SW480 (cell line): ENCODE measurements around the gene SEMA3C.
"Not testable (repeated sequence)": the region's sequence is repeated elsewhere in the genome, so short reads cannot be mapped to it uniquely, and the experiment has no call there.

Source experiments
- DNase-seq: peaks from one replicate; pipeline ENCODE4 v3.0.0-alpha.2; 2016; ENCODE audit warnings: low spot score

Gene SEMA3C

DNA sequence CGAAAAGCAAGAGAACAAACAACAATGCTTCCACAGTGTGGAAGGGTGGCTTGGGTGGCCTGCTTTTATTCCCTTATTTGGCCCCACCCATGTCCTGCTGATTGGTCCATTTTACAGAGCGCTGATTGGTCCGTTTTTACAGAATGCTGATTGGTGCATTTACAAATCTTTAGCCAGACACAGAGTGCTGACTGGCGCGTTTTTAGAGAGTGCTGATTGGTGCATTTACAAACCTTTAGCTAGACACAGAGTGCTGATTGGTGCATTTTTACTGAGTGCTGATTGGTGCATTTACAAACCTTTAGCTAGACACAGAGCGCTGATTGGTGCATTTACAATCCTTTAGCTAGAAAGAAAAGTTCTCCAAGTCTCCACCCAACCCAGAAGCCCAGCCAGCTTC, 8.1 kb upstream of the SEMA3C start:
- DNase-seq: not testable (repeated sequence)

DNA sequence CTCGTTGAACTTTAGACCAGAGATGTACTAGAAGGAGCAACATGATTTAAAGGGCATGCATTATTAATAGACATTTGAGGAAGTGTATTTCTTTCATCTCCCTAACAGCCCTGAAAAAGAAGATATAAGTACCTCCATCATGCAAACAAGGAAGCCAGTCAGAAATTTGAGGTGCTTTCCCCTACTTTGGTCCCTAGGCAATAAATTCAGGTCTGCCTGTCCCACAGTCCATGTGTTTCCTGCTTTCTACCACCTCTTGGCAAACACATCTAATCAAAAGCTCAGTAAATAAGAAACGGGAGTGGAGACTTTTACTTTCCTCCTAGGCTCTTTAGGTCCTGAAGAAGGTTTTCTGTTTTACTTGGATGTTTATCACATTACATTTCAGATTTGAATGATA, 5.2 kb upstream of the SEMA3C start:
- no peak for DNase-seq

DNA sequence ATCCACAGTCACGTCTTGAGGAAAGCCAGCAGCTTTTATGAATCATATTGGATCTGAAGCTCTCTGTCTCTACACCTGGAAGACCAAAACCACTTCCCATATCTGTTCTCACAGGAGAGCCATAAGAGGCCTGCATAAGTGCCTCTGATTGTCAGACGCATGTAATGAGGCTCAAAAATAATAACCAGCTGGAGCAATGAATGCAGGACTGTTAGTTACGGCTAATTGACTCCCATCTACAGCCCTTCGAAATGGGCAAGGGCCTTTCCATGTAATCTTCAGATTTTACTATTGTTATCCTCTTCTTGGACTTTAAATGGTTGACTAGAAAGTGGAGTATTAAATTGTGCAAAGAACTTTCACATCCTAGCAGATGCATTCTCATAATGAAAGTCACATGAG, 4.4 kb upstream of the SEMA3C start:
- DNase-seq: no peak

DNA sequence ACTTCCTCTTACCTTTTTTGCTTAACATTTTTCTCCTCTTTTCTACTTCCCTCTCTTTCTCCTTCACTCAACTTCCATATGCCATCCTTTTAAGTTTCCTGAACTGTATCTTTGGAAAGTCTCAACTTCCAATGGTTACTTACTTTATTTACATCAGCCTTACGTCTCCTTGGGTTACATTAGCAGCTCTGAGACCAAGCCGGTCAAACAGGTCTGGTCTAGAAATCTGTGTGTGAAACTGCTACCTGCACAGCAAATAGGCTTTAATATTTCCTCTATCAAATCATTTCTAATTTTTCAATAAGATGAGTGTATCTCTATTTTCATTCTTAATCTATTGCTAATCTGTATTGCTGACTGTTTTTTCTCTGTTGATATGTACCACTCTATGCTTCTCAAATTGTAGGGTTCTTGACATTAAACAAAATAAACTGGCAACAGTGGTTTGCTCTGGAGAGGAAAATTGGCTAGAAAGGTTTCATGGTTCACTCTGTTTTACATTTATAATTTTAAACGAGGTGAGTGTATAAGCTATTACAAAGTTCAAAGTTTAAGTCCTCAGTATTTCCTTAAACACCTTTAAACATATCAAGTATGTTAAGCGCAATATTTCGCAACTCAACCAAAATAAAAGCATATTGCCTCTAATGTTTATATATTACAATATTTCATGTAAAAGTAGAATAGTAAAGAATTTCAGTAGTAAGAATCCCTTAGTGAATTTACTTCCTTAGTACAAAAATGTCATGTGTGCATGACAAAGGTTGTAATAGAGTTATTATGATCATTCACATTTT, 3.6 kb upstream of the SEMA3C start:
- no peak for DNase-seq

DNA sequence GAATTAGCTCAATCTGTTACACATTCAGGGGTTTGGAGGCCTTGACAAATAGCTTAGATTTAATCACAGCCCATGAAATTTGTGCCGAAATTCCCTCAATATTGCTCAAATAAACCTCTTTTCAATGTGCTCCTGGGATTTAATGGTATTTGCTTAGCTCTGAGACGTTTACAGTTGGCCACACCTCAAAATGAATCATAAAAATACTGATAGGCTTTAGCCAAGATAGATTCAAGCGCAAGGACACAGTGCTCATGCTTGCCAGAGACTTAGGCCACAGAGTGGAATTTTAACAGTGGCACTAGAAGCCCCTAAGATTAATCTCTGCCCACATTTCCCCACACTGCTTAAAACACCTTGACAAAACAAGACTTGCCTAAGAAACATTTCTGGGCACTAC, 2.3 kb upstream of the SEMA3C start:
- no peak for DNase-seq

DNA sequence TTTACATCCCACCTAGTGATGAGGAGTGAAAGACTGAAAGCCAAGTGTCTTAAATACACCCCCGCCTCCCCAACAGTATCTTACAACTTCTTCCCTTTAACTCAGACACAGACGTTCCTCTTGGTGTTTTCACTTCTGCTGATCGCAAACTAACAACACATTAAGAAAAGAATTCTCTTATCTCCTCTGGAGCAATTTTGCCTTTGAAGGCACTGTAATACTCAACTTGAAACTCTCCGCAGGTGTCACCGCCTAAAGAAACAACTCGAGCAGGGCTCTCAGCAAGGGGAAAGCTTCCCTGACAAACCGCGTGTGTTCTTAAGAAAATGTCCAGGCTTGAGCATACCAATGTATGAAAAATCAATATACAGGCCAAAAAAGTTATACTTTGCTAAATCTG, 452 bp downstream of the SEMA3C start:
- DNase-seq: no peak

DNA sequence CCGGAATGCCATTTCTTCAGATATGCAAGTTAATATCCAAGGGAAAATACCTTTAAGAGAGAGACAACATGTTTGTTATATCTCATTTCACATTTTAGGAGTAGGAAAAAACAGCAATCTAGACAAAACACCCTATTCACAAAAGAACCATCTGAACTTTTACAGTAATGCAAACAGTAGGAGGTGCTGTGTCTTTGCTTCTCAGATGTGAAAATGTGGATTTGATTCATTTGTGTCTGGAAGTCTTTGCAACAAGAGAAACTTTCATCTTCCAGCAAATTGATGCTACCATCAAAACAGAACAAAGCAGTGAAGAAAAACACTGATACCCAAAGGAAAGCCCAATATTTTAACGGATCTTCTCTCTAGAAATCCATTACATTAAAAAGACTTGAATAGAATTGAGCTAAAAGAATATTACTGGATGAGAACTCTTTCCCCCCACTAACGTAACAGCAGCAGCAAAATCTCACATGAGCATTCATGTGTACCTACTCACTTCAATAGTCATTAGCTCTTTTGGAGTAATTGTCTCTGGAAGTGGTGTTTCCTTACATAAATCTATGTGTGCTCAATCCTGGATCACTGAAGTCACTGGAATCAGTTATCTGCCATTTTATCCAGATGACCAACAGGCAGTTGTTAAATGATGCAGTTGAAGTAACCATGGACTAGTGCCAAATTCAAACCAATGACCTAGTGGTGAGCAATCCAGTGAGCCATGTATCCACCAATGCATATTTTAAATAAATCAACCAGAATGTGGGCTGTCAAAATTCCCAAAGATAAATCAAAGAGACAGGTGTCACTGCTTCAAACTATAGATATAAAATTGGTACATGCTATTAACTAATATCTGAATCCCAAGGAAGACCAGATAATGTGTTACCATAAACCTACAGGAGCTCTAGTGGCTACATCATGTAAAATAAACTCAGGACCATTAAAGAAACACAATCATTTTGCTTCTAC, 1.8 kb downstream of the SEMA3C start:
- DNase-seq: no peak

DNA sequence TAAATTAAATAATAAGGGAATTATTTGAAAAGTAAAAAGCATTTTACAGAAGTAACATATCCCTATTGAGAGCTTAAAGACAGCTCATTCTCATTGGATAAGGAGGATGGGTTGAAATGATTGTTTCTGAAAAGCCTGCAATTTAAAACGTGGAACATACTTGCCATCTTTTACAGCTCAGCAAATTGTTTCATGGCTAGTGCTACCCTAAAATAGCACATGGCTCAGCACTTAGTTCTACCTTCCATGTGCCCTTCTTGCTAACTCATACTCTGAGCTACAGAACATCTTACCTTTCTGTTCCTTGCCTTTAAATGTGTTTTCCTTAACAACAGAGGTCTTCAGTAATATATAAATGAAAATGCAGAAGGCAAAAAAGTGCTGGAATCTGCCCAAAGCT, 8.6 kb downstream of the SEMA3C start:
- no peak for DNase-seq

DNA sequence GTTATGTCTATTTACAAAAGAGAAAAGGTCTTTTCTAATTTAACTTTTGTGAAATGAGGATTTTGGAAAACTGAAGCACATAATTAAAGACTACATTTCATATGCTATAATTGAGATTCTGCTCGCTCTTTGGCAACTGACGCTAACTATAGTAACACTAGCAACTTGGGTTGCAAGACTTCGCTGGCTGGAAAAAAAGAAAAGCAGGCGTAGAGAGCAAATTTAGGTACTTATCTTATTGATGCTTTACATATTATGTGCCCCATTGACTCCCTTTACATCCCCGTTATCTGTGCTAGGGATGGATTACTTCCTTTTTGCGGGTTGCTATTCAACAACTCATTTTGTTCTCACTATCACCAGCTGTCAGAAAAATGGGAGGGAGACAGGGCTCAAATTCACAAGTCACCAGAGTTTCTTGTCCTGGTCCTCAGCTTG, 10.5 kb downstream of the SEMA3C start:
- DNase-seq: no peak

DNA sequence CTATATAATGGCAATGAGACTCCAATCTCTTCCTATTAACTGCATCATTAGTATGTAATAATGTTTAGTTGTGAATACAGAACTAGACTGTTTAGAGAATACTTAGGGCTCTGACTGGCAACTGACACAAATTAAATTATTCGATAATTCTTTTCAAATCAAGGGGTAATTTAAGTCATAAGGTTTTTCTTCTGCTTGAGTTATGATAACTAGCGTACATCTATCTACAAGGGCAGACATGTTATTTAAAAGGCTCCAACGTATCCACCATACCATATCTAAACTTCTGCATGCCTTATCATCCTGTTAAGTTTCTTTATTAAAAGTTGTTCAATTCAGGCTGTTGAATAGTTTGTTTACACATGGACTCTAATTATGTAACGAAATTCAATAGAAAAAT, 11.2 kb downstream of the SEMA3C start:
- no peak for DNase-seq

DNA sequence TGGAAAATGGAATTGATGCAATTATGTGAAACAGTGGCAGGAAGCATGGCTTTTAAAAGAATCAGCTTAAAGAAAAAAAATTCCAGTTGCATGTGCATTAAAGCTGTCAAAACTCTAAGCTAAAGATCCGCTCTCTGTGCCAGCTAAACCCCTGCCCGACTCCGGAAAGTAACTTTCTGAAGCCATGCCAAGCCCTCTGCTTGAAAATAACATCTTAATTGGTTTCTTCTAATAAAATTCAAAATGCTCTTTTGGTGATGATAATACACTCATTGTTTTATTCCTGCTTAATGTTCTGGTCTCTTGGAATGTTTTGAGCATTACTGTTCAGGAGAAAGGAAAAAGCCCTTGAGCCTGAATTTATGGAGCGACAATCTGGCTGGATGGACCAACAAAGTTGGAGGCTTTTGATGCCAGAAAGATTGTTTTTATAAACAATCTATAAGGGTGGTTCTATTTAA, 11.7 kb downstream of the SEMA3C start:
- no peak for DNase-seq

DNA sequence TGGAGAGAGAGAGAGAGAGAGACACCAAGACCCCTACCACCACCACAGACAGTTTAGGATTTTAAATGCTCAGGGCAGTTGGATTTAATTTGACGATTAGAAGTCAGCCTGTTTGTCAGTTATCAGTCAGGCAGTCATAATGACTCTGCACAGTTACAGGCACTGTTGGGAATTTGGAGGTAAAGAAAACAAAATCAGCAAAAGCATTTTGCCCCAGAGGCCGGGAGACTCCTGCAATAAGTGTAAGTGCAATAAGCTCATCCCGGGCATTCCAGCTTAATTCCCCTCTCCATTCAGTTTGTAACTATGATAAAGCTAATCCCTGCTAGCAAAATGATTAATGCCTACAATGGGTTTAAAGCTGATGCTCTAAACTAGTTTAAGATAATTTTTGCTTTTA, 13.5 kb downstream of the SEMA3C start:
- no peak for DNase-seq

DNA sequence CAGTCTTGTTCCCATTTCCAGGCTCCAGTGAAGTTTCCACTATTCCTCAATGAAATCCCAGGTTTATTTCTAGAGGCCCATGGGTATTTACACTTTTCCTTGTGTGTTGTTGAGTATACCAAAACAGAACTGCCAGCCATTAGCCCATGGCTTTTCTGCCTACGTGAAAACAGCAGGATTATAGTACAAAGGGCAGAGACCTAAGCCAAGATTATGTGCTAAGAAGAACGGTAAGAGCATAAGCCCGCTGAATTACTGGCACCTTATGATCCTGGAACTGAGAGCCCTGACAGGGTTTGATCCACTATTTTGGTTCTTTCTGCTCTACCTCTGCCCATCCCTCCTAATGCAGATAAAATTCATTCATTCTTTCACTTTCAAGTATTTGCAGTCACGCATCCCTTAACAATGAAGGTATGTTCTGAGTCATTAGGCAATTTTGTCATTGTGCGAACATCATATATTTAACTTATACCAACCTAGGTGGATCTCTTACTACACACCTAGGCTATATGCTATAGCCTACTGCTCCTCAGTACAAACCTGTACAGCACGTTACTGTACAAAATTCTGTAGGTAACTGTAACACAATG, 16.0 kb downstream of the SEMA3C start:
- no peak for DNase-seq

DNA sequence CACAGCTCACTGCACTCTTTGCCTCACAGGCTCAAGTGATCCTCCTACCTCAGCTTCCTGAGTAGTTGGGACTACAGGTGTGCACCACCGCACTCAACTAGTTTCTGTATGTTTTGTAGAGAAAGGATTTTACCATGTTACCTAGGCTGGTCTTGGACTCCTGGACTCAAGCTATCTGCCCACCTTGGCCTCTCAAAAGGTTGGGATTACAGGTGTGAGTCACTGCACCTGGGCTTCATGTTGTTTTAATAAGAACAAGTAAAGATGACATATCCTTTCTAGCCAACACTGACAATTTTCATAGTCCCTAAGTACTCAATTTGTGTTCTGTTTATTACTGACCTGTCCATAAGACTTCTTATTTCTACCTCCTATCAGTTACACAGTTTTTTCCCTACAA, 16.8 kb downstream of the SEMA3C start:
- DNase-seq: no peak

DNA sequence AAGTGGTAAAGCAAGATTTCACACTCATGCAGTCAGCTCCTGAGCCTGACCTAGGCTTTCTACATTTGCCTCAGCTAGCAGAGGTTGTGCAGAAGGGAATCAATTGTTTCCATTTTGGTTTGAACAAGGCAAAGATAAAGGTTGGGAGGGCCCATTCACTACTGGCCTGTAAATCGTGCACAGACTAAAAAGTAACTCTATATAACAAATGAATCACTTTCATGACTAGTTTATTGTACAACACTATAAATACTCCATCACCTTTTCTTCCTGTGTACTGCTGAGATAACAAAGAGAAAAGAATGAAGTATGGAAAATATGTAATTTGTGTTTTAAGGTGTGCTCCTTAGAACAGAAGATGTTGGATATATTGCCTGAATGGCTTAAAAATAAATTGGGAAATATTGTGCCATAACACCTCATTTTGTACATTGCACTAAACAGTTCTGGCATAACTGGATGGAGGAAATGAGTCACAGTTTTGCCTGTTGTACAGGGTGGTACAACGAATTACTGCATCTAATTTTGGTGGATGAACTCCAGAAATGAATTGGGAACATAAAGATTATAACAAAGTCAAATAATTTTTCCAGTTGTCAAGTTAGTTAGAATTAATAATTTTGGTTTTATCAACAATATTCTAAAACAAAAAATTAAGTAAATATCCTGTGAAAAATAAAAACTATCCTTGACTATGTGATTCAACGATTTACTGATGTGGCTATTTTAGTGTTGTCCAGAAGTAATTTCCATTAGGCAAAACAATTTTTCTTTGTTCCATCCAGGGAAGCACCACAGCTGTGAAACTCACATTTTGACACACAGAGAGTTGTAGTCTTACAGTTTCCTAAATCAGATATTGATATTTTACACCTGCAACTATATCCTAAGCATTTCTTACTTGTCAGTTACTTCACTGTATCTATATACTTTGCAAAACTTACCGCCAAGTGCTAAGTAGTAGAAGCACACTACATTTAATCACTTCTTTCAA, 18.0 kb downstream of the SEMA3C start:
- no peak for DNase-seq

DNA sequence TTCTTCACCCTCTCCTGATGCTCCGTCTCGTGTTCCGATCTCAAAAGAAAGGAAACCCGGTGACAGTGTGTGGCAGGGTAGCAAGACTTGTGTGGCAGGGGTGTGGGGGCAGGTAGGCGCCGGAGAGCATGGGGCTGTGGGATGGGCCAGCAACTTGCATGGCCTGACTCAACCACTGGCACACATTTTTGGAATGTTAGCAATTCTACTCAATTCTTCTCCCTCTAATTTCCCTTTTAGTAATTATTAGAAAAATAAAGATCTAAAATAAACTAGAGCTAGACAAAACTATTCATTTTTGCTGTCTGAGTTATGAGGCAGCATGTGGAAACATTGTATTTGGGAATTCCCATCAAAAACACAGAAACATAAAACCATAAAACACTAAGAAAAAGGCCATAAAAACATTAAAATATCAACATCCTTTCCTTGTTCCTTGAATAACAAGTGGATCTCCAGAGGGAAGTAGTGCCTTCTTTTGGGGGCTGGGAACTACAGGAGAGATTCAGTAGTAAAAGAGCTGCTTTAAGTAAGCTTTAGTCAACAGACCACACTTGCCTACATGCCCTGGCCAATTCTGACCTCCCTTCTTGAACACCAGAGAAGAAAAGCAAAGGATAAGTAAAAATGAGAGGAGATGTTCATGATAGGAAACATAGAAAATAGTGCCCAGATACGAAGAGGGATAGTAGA, 21.8 kb downstream of the SEMA3C start:
- no peak for DNase-seq

DNA sequence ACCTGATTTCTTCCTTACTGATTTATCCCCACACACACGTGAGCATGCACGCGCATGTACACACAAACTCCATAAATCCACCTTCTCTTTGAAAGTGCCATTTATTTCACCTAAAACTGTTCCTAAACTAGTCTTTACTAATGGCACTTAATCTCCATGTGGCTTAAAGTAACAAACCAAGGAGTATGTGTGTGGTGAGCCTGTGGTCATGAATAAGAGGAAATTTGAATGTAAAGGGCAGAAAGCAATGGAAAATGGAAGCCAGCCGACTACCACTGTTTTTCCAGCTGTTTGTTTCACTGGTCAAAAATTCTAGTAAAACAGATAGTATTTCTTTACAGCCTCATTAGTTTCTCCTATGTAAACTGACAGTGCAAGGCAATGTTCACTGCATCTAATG, 23.8 kb downstream of the SEMA3C start:
- DNase-seq: no peak

DNA sequence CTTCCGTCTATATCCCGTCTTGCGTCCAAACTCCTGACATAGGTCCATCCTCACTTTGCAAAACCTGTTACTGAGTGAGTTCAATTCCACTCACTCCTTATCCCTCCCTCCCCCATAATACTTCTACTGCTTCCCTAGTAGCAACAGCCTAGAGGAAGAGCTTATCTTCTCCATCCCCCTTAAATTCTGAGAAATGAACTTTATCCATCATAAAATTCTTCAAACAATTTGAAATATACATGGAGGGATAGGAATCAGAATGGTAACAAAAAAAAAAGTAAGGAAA, 27.6 kb downstream of the SEMA3C start:
- DNase-seq: no peak

DNA sequence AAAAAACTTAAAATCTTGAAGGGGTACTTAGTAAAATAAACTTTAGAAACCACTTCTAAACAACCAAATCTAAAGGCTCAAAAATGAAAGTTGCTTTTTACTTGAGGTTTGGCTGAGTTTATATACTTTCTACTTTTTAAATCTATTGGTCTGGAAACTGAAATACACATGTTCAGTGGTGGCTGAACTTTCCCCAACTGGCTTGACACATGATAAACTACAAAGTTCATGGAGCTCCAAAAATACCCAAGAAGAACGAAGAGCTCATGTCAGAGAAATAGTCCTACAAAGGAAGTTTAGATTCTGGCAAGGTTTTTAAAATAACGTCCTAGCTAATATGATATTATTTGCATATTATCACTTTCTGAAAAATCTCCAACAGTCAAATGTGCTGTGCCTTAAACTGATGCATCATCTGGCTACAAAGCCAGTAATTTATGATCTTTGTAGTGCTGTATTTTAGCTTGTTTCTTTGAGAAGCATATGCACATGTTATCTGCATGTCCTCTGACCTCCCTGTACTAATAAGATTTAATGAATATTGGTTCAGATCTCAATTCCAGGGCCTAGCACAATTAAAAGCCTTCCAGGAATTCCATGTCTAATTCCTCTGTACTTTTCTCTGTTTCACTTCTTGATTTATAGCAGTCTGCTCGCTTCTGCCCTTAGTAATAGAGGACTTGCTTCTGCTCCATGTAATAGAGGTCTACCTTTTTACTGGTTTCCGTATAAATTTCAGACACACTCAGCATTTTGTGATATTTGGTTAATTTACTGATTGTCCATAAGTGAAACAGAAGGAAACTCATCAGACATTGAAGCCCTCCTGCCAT, 28.2 kb downstream of the SEMA3C start:
- no peak for DNase-seq

DNA sequence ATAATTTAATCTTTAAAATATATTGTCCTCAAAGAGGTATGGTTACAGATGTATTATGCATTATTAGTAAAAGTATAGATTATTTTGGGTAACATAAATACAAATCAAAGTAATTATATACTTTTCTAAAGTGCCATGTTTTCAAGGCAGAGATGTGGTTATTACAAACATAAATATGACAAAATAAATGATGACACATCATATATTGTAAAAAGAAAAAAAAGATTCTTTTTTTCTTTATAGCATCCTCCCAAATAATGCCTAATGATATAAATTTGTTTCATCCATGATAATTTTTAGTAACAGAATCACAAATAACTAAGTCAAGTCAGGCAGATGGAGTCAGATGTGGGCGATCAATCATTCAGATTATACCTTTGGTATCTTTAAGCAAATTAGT, 29.3 kb downstream of the SEMA3C start:
- DNase-seq: no peak
